ENCODE data around the gene ATP6V1G3. TPM values are rescaled to one million over a fixed set of nuclear protein-coding genes. Genes with fewer than 3 reads are reported as not detected.

Gene ATP6V1G3
- total and polyA plus RNA-seq, 9 of the 15 experiments (the other 6 are each of a cell fraction or from before 2014, with no cell fraction given) = 0.32 TPM; not detected in 8

- WGBS (ENCODE audit: insufficient coverage, low coverage, missing lambda C conversion rate) = 20% methylated on average over 3 of the region's 3 CpGs
- TF ChIP-seq ZNF75A (CRISPR knock-in tag; IDR thresholded peaks at IDR 0.05) (no peak), CTBP1 (IDR thresholded peaks at IDR 0.05; ENCODE audit: borderline replicate concordance) (no peak), CEBPB (tag; IDR thresholded peaks at IDR 0.05) (no peak), ZNF133 (CRISPR knock-in tag; IDR thresholded peaks at IDR 0.05) (no peak), ZNF184 (CRISPR knock-in tag; IDR thresholded peaks at IDR 0.05) (no peak), HSF4 (CRISPR knock-in tag; IDR thresholded peaks at IDR 0.05; ENCODE audit: borderline replicate concordance) (no peak), NCOA2 (IDR thresholded peaks at IDR 0.05; ENCODE audit: partially characterized antibody in 2 of 2) (no peak), RBM39 (optimal IDR thresholded peaks at IDR 0.05; ENCODE audit: low read depth, low read length) (no peak), SRSF1 (IDR thresholded peaks at IDR 0.05; ENCODE audit: low read depth, low read length) (no peak)
- DNase-seq (ENCODE audit: extremely low read depth in 1 of 4, low spot score in 3 of 4) (no peak), FAIRE-seq (no peak), ATAC-seq (no peak)
- intact Hi-C loops (cut with micrococcal nuclease) = no loop called here
- H3K9ac ChIP-seq (ENCODE audit: insufficient read depth in 1 of 2, low read depth in 2 of 2, low read length in 2 of 2) = no peak overlapping the region
- H4K20me1 ChIP-seq (replicated peaks; ENCODE audit: control insufficient read depth, insufficient read depth, low read length) = no peaks in the 10 kb centered on the region
- no peaks in the 10 kb centered on the region for H3K27me3 ChIP-seq (ENCODE audit: control insufficient read depth in 2 of 2, insufficient read depth in 2 of 2, low read length in 2 of 2)
- H2AFZ ChIP-seq (ENCODE audit: low read depth, low read length) = no peak overlapping the region
- no peak overlapping the region for H3K4me2 ChIP-seq (ENCODE audit: insufficient read depth, low read length)
- in situ Hi-C loops (cut with MboI) = no loop called here
- H3K79me2 ChIP-seq (ENCODE audit: control insufficient read depth, insufficient read depth, low read length) = no peaks in the 10 kb centered on the region
- no peaks in the 10 kb centered on the region for H3K36me3 ChIP-seq (ENCODE audit: control insufficient read depth, insufficient read depth, low read length)
- POLR2A ChIA-PET = no interaction called here
- no peaks in the 10 kb centered on the region for H3K9me3 ChIP-seq (replicated peaks; ENCODE audit: control insufficient read depth, insufficient read depth, low read depth, low read length)
- no TSS peak for BruUV-seq (replicated peaks)
- no peak overlapping the region for H3K27ac ChIP-seq (ENCODE audit: extremely low read depth, low read depth, low read length)
- no peaks in the 10 kb centered on the region for H3K4me1 ChIP-seq (replicated peaks in 1 of 2; ENCODE audit: control insufficient read depth in 2 of 2, insufficient read depth in 2 of 2, low read length in 2 of 2)
- no peaks in the 10 kb centered on the region for H3K9me1 ChIP-seq (ENCODE audit: control insufficient read depth, insufficient read depth, low read length)
- CTCF ChIA-PET (ENCODE audit: low intra/inter-chr PET ratio) = no interaction called here
- no peak overlapping the region for H3K4me3 ChIP-seq
Observed at GRCh38 chr1:198530953-198531352, 9.5 kb downstream of the ATP6V1G3 start.

Measured in K562 (cell line).